Astrocyte (in vitro differentiated cells and primary cell): ENCODE data around the gene ENOX2. TPM values are rescaled to one million over a fixed set of nuclear protein-coding genes. Genes with fewer than 3 reads are reported as not detected.

Source experiments
- DNase-seq: peaks from one replicate; pipeline ENCODE4 v3.0.0-alpha.2; 2010; ENCODE audit warnings: low read depth
- FAIRE-seq: peaks from 2 replicates; lab custom pipeline; 2011; peaks lifted over from hg19 to GRCh38; lab: Jason Lieb, UNC
- H2AFZ ChIP-seq: 2 replicates; pipeline ENCODE4 v1.6.0; 2012; ENCODE audit warnings: low read depth, low read length, inconsistent platforms
- H3K27ac ChIP-seq: 2 replicates; pipeline ENCODE4 v1.5.1; 2011; ENCODE audit warnings: low read depth, low read length, inconsistent platforms
- H3K27me3 ChIP-seq: 2 replicates; pipeline ENCODE4 v1.6.0; 2011; ENCODE audit warnings: low read length, inconsistent platforms; ENCODE audit not compliant: insufficient read depth
- H3K36me3 ChIP-seq: 2 replicates; pipeline ENCODE4 v1.5.1; 2011; ENCODE audit warnings: low read length, inconsistent platforms; ENCODE audit not compliant: insufficient read depth
- H3K4me1 ChIP-seq: 2 replicates; pipeline ENCODE4 v1.5.1; 2011; ENCODE audit warnings: low read length, inconsistent platforms; ENCODE audit not compliant: insufficient read depth
- H3K4me2 ChIP-seq: 2 replicates; pipeline ENCODE4 v1.6.0; 2012; ENCODE audit warnings: low read length, inconsistent platforms
- H3K4me3 ChIP-seq: 2 replicates; pipeline ENCODE4 v1.5.1; 2011; ENCODE audit warnings: low read depth, mild to moderate bottlenecking, low read length, inconsistent platforms; ENCODE audit not compliant: insufficient read depth
- H3K79me2 ChIP-seq: 2 replicates; pipeline ENCODE4 v1.6.0; 2012; ENCODE audit warnings: mild to moderate bottlenecking, low read length, inconsistent platforms; ENCODE audit not compliant: insufficient read depth
- H3K9ac ChIP-seq: 2 replicates; pipeline ENCODE4 v1.6.0; 2012; ENCODE audit warnings: mild to moderate bottlenecking, low read length, inconsistent platforms
- H3K9me3 ChIP-seq: 2 replicates; pipeline ENCODE4 v1.5.1; 2012; ENCODE audit warnings: low read depth, mild to moderate bottlenecking, low read length, inconsistent platforms; ENCODE audit not compliant: insufficient read depth
- H4K20me1 ChIP-seq: 2 replicates; pipeline ENCODE4 v1.6.0; 2012; ENCODE audit warnings: low read length, inconsistent platforms; ENCODE audit not compliant: insufficient read depth
- H3K27ac Mint-ChIP-seq: one replicate; pipeline ENCODE4 v1.8.0; 2021; ENCODE audit warnings: mild to moderate bottlenecking, mixed read lengths; ENCODE audit not compliant: unreplicated experiment
- H3K27me3 Mint-ChIP-seq: one replicate; pipeline ENCODE4 v1.8.0; 2021; ENCODE audit warnings: low read depth, mixed read lengths; ENCODE audit not compliant: unreplicated experiment
- H3K36me3 Mint-ChIP-seq: one replicate; pipeline ENCODE4 v1.8.0; 2021; ENCODE audit warnings: low read depth, mixed read lengths; ENCODE audit not compliant: unreplicated experiment
- H3K4me1 Mint-ChIP-seq: one replicate; pipeline ENCODE4 v1.8.0; 2021; ENCODE audit warnings: low read depth, mixed read lengths; ENCODE audit not compliant: unreplicated experiment
- H3K4me3 Mint-ChIP-seq: one replicate; pipeline ENCODE4 v1.8.0; 2021; ENCODE audit warnings: mild to moderate bottlenecking, moderate library complexity, mixed read lengths; ENCODE audit not compliant: unreplicated experiment
- H3K9me3 Mint-ChIP-seq: one replicate; pipeline ENCODE4 v1.8.0; 2021; ENCODE audit warnings: mild to moderate bottlenecking, mixed read lengths; ENCODE audit not compliant: unreplicated experiment
- EZH2 ChIP-seq: IDR thresholded peaks from 2 replicates; pipeline ENCODE4 v1.6.1; 2012; ENCODE audit warnings: mild to moderate bottlenecking, low read length, inconsistent platforms; ENCODE audit not compliant: insufficient read depth
- total RNA-seq: library from RNA; stranded (reverse); gene quantifications from 2 replicates; pipeline ENCODE4 v1.2.1, GENCODE V29; 2021
- TF ChIP-seq, protein P1 (sequence below): IDR thresholded peaks from 2 replicates; pipeline ENCODE4 v1.5.1; 2011; ENCODE audit warnings: low read depth, mild to moderate bottlenecking, inconsistent platforms, low read length, moderate library complexity; ENCODE audit not compliant: insufficient read depth

Gene ENOX2
- total RNA-seq, 1 donor from 2014 or later: 9.4 TPM

DNA sequence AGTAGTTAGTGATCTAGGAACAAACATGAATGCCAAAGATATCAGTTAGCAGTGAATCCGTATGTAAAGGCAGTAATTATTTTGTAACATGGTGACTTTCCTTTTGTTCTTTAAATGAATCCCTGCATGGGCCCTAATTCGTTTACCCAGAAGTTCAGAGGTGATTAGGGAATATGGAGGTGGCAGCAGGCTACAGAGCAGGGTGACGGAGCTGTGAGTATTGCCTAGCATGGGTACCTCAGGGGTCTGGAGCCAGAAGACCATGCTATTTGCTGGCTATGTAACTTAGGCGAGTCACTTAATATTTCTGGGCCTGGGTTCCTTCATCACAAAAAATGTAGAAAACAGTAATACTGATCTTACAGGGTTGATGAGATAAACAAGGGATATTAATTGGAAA lies 184.9 kb downstream of the ENOX2 start:
- no peak overlapping the region for H3K27ac ChIP-seq
- DNase-seq (no peak), FAIRE-seq (no peak)
- no peaks in the 10 kb centered on the region for H4K20me1 ChIP-seq
- no peak overlapping the region for H3K9ac ChIP-seq
- Mint-ChIP-seq H3K9me3 (no peaks in the 10 kb centered on the region), H3K4me3 (no peak overlapping the region), H3K27ac (no peak overlapping the region), H3K4me1 (peaks cover 22% of the 10 kb centered on the region), H3K27me3 (no peaks in the 10 kb centered on the region), H3K36me3 (no peaks in the 10 kb centered on the region)
- no peaks in the 10 kb centered on the region for H3K9me3 ChIP-seq
- H2AFZ ChIP-seq: no peak overlapping the region
- no peak overlapping the region for H3K4me3 ChIP-seq
- no peak overlapping the region for H3K4me2 ChIP-seq
- H3K4me1 ChIP-seq: no peaks in the 10 kb centered on the region
- no peaks in the 10 kb centered on the region for H3K36me3 ChIP-seq
- H3K79me2 ChIP-seq: no peaks in the 10 kb centered on the region
- TF ChIP-seq EZH2: no peak
- TF ChIP-seq, protein P1, sequence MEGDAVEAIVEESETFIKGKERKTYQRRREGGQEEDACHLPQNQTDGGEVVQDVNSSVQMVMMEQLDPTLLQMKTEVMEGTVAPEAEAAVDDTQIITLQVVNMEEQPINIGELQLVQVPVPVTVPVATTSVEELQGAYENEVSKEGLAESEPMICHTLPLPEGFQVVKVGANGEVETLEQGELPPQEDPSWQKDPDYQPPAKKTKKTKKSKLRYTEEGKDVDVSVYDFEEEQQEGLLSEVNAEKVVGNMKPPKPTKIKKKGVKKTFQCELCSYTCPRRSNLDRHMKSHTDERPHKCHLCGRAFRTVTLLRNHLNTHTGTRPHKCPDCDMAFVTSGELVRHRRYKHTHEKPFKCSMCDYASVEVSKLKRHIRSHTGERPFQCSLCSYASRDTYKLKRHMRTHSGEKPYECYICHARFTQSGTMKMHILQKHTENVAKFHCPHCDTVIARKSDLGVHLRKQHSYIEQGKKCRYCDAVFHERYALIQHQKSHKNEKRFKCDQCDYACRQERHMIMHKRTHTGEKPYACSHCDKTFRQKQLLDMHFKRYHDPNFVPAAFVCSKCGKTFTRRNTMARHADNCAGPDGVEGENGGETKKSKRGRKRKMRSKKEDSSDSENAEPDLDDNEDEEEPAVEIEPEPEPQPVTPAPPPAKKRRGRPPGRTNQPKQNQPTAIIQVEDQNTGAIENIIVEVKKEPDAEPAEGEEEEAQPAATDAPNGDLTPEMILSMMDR: no peak
- no peaks in the 10 kb centered on the region for H3K27me3 ChIP-seq

DNA sequence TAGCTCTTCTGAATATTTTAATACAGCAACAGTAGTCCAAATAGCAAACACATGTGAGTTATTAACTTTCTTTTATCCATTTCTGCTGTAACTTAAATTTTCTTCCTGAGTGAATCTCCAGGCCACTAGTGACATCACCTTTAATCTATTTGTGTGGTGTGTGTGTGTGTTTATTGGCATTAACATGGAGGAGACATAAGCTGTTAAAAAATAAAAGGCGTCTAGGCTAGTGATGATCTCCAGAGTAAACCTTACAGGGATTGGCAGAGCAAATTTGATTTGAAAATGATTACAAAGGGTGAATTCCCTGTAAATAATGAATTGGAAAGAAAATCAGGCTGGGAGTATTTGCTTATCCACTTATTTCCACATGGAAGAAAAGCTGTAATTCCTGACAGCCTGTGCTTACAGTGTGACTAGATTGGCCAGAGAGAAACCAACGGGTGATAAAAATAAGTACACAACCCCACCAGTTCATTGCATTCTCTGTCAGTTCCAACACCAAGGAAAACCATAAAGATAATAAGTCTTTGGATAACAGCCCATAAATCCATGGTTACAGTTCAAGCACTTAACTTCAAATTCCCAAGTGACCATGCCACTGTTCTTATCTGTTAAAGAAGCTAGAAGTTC lies 186.1 kb downstream of the ENOX2 start:
- no peaks in the 10 kb centered on the region for H3K36me3 ChIP-seq
- Mint-ChIP-seq H3K4me3 (no peak overlapping the region), H3K4me1 (peaks cover 21% of the 10 kb centered on the region), H3K27ac (no peak overlapping the region), H3K9me3 (no peaks in the 10 kb centered on the region), H3K36me3 (no peaks in the 10 kb centered on the region), H3K27me3 (no peaks in the 10 kb centered on the region)
- no peak overlapping the region for H3K4me2 ChIP-seq
- no peak overlapping the region for H3K9ac ChIP-seq
- H2AFZ ChIP-seq: no peak overlapping the region
- no peak overlapping the region for H3K27ac ChIP-seq
- DNase-seq (peak; percentile 40), FAIRE-seq (peak; percentile 85)
- no peaks in the 10 kb centered on the region for H3K79me2 ChIP-seq
- no peaks in the 10 kb centered on the region for H3K9me3 ChIP-seq
- H3K4me1 ChIP-seq: no peaks in the 10 kb centered on the region
- TF ChIP-seq EZH2: no peak
- TF ChIP-seq, protein P1: no peak
- H3K4me3 ChIP-seq: no peak overlapping the region
- no peaks in the 10 kb centered on the region for H3K27me3 ChIP-seq
- H4K20me1 ChIP-seq: no peaks in the 10 kb centered on the region

DNA sequence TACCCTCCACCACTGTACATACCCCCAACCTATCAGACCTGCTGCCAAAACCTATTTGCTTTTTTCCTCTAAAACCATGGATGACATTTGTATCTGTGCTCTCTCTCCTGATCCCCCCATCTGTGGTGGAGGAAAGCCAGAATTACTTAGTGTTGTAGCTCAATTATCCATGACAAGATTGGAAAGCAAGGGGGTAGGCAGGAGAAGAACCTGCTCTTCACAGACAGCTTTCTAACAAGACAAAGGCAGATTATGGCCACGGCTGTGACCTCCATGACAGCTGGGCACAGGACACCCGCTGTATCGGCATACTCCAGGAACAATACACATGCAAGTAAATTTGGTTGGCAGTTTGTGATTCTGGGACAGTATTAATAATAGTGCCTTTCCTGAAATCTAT lies 186.7 kb downstream of the ENOX2 start:
- Histone ChIP-seq H3K4me3 (no peak overlapping the region), H3K4me1 (no peaks in the 10 kb centered on the region), H4K20me1 (no peaks in the 10 kb centered on the region), H2AFZ (no peak overlapping the region), H3K27ac (no peak overlapping the region), H3K4me2 (no peak overlapping the region), H3K79me2 (no peaks in the 10 kb centered on the region), H3K36me3 (no peaks in the 10 kb centered on the region), H3K9me3 (no peaks in the 10 kb centered on the region), H3K9ac (no peak overlapping the region), H3K27me3 (no peaks in the 10 kb centered on the region)
- H3K36me3 Mint-ChIP-seq: no peaks in the 10 kb centered on the region
- H3K27me3 Mint-ChIP-seq: no peaks in the 10 kb centered on the region
- no peak for TF ChIP-seq EZH2
- TF ChIP-seq, protein P1: no peak
- peaks cover 20% of the 10 kb centered on the region for H3K4me1 Mint-ChIP-seq
- H3K27ac Mint-ChIP-seq: no peak overlapping the region
- H3K9me3 Mint-ChIP-seq: peaks cover under 1% of the 10 kb centered on the region
- FAIRE-seq (no peak), DNase-seq (no peak)
- no peak overlapping the region for H3K4me3 Mint-ChIP-seq
